ENCODE results near the gene COMMD10. TPM values are rescaled to one million over a fixed set of nuclear protein-coding genes. Genes with fewer than 3 reads are reported as not detected.

Gene COMMD10
- total RNA-seq, 2 experiments from 2014 or later = 19.7 to 23.0 TPM

DNA sequence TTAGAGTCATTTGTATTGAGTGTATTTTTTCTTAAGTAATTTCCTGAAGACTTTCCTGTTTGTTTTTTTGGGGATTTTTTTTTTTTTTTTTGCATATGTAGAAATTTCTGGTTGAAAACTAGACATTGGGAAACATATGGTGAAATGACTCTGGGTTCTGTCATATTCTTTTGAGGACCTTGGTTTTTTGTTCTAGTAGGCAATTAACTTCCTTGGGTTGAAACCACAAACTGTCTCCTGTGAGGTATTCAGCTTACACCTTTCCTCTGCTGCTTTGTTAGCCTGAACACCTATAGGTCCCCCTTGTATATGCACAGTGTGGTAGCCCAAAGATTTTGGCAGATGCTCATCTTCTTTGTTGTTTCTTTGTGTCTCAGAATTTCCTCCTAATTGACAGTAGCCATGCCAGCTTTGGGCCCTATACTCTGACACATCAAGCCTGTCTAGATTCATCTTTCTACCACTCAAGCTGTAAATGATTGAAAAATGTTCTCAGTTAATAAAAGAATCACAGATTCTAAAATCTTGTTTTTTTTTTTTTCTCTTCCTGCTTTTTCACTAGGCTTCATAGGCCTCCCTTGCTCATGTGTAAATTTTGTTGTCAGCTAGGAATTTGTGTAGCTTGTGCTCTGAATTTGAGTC lies 140.6 kb downstream of the COMMD10 start:
- H3K4me1 Mint-ChIP-seq = no peaks in the 10 kb centered on the region
- ChIA-PET CTCF (no interaction called here), POLR2A (no interaction called here)
- no peaks in the 10 kb centered on the region for H3K27me3 Mint-ChIP-seq
- no peak for ATAC-seq
- H3K4me3 Mint-ChIP-seq = no peak overlapping the region
- no peak for DNase-seq
- intact Hi-C loops (cut with DNase I, micrococcal nuclease) = no loop called here
- H3K9me3 Mint-ChIP-seq (ENCODE audit: low read depth) = peaks cover 7% of the 10 kb centered on the region
- H3K27ac Mint-ChIP-seq = no peak overlapping the region
- peaks cover 30% of the 10 kb centered on the region for H3K36me3 Mint-ChIP-seq (ENCODE audit: low read depth)

GRCh38 chr5:116229131-116229689 lies 144.4 kb downstream of the COMMD10 start:
- POLR2A ChIA-PET = no interaction called here
- intact Hi-C loops (cut with DNase I, micrococcal nuclease) = no loop called here
- H3K36me3 Mint-ChIP-seq (ENCODE audit: low read depth) = peaks cover 26% of the 10 kb centered on the region
- no peaks in the 10 kb centered on the region for H3K27me3 Mint-ChIP-seq
- no peak overlapping the region for H3K27ac Mint-ChIP-seq
- H3K9me3 Mint-ChIP-seq (ENCODE audit: low read depth) = peaks cover 2% of the 10 kb centered on the region
- DNase-seq (no peak), ATAC-seq (no peak)
- CTCF ChIA-PET = interaction anchor here (0.6 kb wide), 1 partner anchor 508 kb away, joined by 3 read pairs; no protein-coding TSS in a partner anchor
- no peaks in the 10 kb centered on the region for H3K4me1 Mint-ChIP-seq
- H3K4me3 Mint-ChIP-seq = no peak overlapping the region

DNA sequence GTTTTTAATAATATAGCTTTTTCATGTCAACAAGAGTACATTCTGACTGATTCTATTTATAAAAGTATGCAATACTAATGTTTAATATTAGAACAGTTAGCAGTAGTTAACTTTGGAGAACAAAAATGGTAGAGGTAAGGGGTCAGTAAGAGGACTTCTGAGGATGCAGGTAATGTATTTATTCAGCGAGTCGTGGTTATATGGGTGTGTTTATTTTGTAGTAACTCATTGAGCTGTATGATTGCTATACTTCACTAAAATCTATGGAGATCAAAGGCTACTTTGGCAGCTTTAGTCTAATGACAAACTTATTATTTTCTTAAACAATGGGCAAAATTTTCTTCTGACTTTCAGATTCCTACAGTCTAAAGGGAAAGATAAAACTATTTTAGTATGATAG lies 146.5 kb downstream of the COMMD10 start:
- ATAC-seq = no peak
- POLR2A ChIA-PET = no interaction called here

GRCh38 chr5:116234681-116235080 lies 149.9 kb downstream of the COMMD10 start:
- peaks cover 24% of the 10 kb centered on the region for H3K36me3 Mint-ChIP-seq (ENCODE audit: low read depth)
- peaks cover 4% of the 10 kb centered on the region for H3K9me3 Mint-ChIP-seq (ENCODE audit: low read depth)
- CTCF ChIA-PET = no interaction called here
- H3K27me3 Mint-ChIP-seq = no peaks in the 10 kb centered on the region
- intact Hi-C loops (cut with DNase I, micrococcal nuclease) = no loop called here
- H3K4me1 Mint-ChIP-seq = no peaks in the 10 kb centered on the region
- no peak overlapping the region for H3K4me3 Mint-ChIP-seq
- ATAC-seq (no peak), DNase-seq (no peak)
- no peak overlapping the region for H3K27ac Mint-ChIP-seq
- POLR2A ChIA-PET = no interaction called here

More for the DNA sequence above, 146.5 kb downstream of the COMMD10 start:
- H3K9me3 Mint-ChIP-seq (ENCODE audit: low read depth) = peaks cover 2% of the 10 kb centered on the region
- DNase-seq = no peak
- H3K4me1 Mint-ChIP-seq = no peaks in the 10 kb centered on the region
- intact Hi-C loops (cut with DNase I, micrococcal nuclease) = no loop called here
- no peak overlapping the region for H3K27ac Mint-ChIP-seq
- no peaks in the 10 kb centered on the region for H3K27me3 Mint-ChIP-seq
- CTCF ChIA-PET = interaction anchor here (0.6 to 1.4 kb wide), 2 partner anchors 9 to 147 kb away, joined by 3 to 6 read pairs; no protein-coding TSS in a partner anchor
- no peak overlapping the region for H3K4me3 Mint-ChIP-seq
- H3K36me3 Mint-ChIP-seq (ENCODE audit: low read depth) = peaks cover 19% of the 10 kb centered on the region

DNA sequence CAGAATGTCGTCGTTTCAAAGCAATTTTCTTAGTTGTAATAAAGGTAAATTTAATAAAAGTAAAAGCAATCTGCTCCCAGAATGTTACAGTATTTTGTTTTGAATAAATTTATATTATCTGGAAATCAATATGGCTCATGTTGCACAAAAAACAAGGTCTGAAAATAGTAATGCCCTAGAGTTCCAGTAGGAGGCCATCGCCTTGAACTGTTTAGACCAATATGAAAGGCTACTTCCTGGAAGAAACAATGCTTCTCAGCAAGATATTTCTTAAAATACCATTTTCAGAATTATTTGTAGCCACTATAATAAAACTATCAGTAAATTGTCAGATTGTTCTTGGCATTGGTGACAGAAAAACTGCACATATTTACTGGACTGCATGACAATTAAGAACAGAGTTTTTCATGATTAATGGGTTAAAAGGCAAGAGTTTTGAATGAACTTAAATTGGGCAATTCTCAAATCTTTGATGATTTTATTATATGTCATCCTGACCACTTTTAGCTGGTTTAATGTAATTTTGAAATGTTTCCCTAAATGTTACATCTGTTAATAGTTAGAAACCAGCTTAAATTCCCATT lies 153.2 kb downstream of the COMMD10 start:
- Mint-ChIP-seq H3K27ac (no peak overlapping the region), H3K4me1 (no peaks in the 10 kb centered on the region), H3K27me3 (no peaks in the 10 kb centered on the region), H3K9me3 (ENCODE audit: low read depth) (peaks cover 6% of the 10 kb centered on the region), H3K4me3 (no peak overlapping the region), H3K36me3 (ENCODE audit: low read depth) (peaks cover 37% of the 10 kb centered on the region)
- POLR2A ChIA-PET = no interaction called here
- ATAC-seq (no peak), DNase-seq (no peak)
- intact Hi-C loops (cut with DNase I, micrococcal nuclease) = no loop called here
- CTCF ChIA-PET = interaction anchor here (0.6 to 0.9 kb wide), 3 partner anchors 8 to 135 kb away, joined by 3 read pairs; no protein-coding TSS in a partner anchor

DNA sequence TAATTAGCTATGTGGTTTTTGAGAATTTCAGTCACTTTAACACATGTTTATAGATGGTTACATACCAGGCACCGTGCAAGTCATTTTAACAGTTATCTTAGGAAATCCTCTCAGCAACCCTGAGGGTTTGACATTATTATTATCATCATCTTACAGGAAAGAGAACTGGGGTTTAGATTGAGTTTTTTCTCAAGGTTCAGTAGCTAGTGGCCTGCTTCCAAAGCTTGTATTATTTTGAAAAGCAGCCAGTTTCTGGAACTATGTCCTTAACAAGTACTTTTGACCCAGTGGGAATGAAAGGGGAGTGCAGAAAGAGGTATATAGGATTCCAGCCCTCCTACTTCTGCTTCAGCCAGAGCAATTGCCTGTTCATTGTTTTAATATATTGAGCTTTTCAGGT lies 157.5 kb downstream of the COMMD10 start:
- Mint-ChIP-seq H3K27ac (no peak overlapping the region), H3K36me3 (ENCODE audit: low read depth) (peaks cover 33% of the 10 kb centered on the region), H3K27me3 (no peaks in the 10 kb centered on the region), H3K9me3 (ENCODE audit: low read depth) (peaks cover 25% of the 10 kb centered on the region), H3K4me1 (no peaks in the 10 kb centered on the region), H3K4me3 (no peak overlapping the region)
- CTCF ChIA-PET = no interaction called here
- ATAC-seq = no peak
- intact Hi-C loops (cut with DNase I, micrococcal nuclease) = no loop called here
- POLR2A ChIA-PET = no interaction called here
- DNase-seq = no peak

- Mint-ChIP-seq H3K4me1 (no peaks in the 10 kb centered on the region), H3K4me3 (no peak overlapping the region), H3K27ac (no peak overlapping the region), H3K9me3 (ENCODE audit: low read depth) (peaks cover 35% of the 10 kb centered on the region), H3K36me3 (ENCODE audit: low read depth) (peaks cover 18% of the 10 kb centered on the region), H3K27me3 (no peaks in the 10 kb centered on the region)
- ChIA-PET POLR2A (no interaction called here), CTCF (no interaction called here)
- intact Hi-C loops (cut with DNase I, micrococcal nuclease) = no loop called here
- no peak for ATAC-seq
- DNase-seq = no peak
Measured at GRCh38 chr5:116248432-116248831, 163.6 kb downstream of the COMMD10 start.

- POLR2A ChIA-PET = interaction anchor here (0.6 kb wide), 1 partner anchor 51 kb away, joined by 3 read pairs; no protein-coding TSS in a partner anchor
- Mint-ChIP-seq H3K4me1 (no peaks in the 10 kb centered on the region), H3K27ac (no peak overlapping the region), H3K4me3 (no peak overlapping the region), H3K9me3 (ENCODE audit: low read depth) (peaks cover 29% of the 10 kb centered on the region), H3K36me3 (ENCODE audit: low read depth) (peaks cover 18% of the 10 kb centered on the region), H3K27me3 (no peaks in the 10 kb centered on the region)
- CTCF ChIA-PET = no interaction called here
- intact Hi-C loops (cut with DNase I, micrococcal nuclease) = loop anchor here (1.0 to 5.0 kb wide), 2 partner anchors 43 to 44 kb away; no protein-coding TSS in a partner anchor
- no peak for DNase-seq
- ATAC-seq = no peak
Measured at GRCh38 chr5:116249648-116250047, 164.8 kb downstream of the COMMD10 start.

GRCh38 chr5:116256717-116257116 lies 171.9 kb downstream of the COMMD10 start:
- intact Hi-C loops (cut with DNase I, micrococcal nuclease) = no loop called here
- no peaks in the 10 kb centered on the region for H3K9me3 Mint-ChIP-seq (ENCODE audit: low read depth)
- ATAC-seq = no peak
- no peak overlapping the region for H3K4me3 Mint-ChIP-seq
- H3K4me1 Mint-ChIP-seq = no peaks in the 10 kb centered on the region
- no peak overlapping the region for H3K27ac Mint-ChIP-seq
- no peak for DNase-seq
- CTCF ChIA-PET = no interaction called here
- POLR2A ChIA-PET = no interaction called here
- peaks cover 24% of the 10 kb centered on the region for H3K36me3 Mint-ChIP-seq (ENCODE audit: low read depth)
- no peaks in the 10 kb centered on the region for H3K27me3 Mint-ChIP-seq

GRCh38 chr5:116265471-116265870 lies 180.6 kb downstream of the COMMD10 start:
- CTCF ChIA-PET = no interaction called here

DNA sequence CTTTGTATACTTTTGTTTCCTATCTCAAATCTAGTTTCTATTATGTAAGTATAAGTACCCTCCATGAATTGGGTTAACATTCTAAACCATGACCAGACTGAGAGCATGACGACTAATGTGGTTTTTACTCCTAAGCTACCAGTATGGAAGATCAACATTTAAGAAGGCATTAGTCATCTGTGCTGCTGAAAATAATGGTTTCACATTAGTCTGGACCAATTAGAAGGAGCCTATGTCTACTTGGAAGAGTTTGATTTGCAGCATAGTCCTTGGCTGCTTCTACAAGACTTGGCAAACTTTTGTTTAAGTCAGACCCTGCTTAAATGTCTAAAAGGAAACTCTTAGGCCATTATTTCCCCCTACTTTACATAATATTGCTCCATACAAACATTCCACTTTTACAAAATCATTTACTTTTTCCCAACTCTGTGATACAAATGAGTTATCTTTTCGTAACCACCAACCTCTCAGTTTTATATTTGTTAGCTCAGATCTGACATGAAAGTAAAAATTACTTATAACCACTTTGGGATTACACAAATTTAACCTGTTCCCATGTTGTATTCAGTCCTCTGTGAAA lies 186.7 kb downstream of the COMMD10 start:
- CTCF ChIA-PET = no interaction called here
- Mint-ChIP-seq H3K27me3 (no peaks in the 10 kb centered on the region), H3K36me3 (ENCODE audit: low read depth) (peaks cover 16% of the 10 kb centered on the region), H3K9me3 (ENCODE audit: low read depth) (peaks cover 9% of the 10 kb centered on the region), H3K4me3 (no peak overlapping the region), H3K4me1 (no peaks in the 10 kb centered on the region), H3K27ac (no peak overlapping the region)
- intact Hi-C loops (cut with DNase I, micrococcal nuclease) = no loop called here
- POLR2A ChIA-PET = no interaction called here
- ATAC-seq = peak; percentile 57
- no peak for DNase-seq

More at GRCh38 chr5:116265471-116265870, 180.6 kb downstream of the COMMD10 start:
- Mint-ChIP-seq H3K27me3 (no peaks in the 10 kb centered on the region), H3K4me1 (no peaks in the 10 kb centered on the region), H3K9me3 (ENCODE audit: low read depth) (no peaks in the 10 kb centered on the region), H3K4me3 (no peak overlapping the region), H3K36me3 (ENCODE audit: low read depth) (peaks cover 31% of the 10 kb centered on the region), H3K27ac (no peak overlapping the region)
- POLR2A ChIA-PET = no interaction called here
- intact Hi-C loops (cut with DNase I, micrococcal nuclease) = no loop called here
- ATAC-seq (no peak), DNase-seq (no peak)

Data from activated CD4-positive, alpha-beta T cell treated with anti-CD3 and anti-CD28 coated beads for 36 hours (primary cell).